Anterior cingulate cortex (tissue), 58 donors: Measurements from ENCODE around the gene EHD2.
"Not testable (repeated sequence)": the region's sequence is repeated elsewhere in the genome, so short reads cannot be mapped to it uniquely, and the experiment has no call there.

ENCODE experiments used
- DNase-seq, 58 donors: peaks; one replicate each; lab custom pipeline; 2025; lab: John Stamatoyannopoulos, UW

EHD2 gene

GRCh38 chr19:47741544-47742140, 28.4 kb downstream of the EHD2 start:
- DNase-seq, result no peak

DNA sequence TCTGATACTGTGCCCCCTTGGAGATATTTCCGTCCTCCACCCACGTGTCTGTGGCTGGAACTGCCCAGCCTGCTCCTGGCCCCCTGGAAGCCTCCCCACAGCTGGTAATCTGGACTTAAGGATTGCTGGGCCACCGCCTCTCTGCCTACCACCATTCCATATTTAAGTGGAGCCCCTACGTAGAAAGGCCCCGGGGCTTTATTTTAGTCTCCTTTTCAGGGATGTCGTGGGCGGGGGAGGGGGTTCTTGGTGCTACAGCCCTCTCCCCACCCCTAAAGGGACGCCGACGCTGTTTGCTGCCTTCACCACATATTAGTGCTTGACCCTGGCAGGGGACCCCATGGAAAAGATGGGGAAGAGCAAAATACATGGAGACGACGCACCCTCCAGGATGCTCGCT, 29.4 kb downstream of the EHD2 start:
- DNase-seq, result no peak

DNA sequence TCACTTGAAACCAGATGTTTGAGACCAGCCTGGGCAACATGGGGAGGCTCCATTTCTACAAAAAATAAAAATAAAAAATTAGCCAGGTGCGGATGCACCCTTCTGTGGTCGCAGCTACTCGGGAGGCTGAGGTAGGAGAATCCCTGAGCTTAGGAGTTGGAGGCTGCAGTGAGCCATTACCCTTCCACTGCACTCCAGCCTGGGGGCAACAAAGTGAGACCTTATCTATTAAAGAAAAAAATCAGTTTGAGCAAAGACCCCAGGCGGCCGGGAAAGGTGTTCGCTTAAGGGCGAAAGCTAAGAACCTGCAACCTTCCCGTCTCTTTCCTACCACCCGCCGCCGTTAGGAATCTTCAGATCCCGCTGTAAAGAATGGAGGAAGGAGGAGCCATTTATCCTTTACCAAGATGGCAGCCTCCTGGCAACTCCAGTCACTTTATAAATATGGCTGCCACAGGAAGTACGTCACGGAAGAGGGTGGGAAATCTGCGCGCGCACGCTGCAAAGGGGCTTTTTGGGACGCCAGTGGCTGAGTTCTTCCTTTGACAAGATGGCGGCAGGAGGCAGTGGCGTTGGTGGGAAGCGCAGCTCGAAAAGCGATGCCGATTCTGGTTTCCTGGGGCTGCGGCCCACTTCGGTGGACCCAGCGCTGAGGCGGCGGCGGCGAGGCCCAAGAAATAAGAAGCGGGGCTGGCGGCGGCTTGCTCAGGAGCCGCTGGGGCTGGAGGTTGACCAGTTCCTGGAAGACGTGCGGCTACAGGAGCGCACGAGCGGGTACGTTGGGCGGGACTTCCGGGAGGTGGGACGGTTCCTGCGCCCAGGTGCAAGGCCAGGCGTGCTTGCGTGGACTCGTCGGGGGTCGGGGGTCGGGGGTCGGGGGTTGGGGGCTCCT, 32.0 kb downstream of the EHD2 start, which contains the start of gene NOP53:
NOP53 (plus strand) TSS at position 537 of the 892 bp plus-strand sequence; CDS start at position 551, 14 bp downstream.
- peak; percentile 73 to 99 (median 94) for DNase-seq

GRCh38 chr19:47746129-47746528, 32.9 kb downstream of the EHD2 start:
- not testable (repeated sequence) for DNase-seq

GRCh38 chr19:47749326-47749725, 36.1 kb downstream of the EHD2 start:
- DNase-seq, result no peak

- DNase-seq, result no peak
These were observed 37.5 kb downstream of the EHD2 start for GRCh38 chr19:47750752-47751151.

- DNase-seq, result no peak
These were observed 39.4 kb downstream of the EHD2 start for GRCh38 chr19:47752440-47753211.

DNA sequence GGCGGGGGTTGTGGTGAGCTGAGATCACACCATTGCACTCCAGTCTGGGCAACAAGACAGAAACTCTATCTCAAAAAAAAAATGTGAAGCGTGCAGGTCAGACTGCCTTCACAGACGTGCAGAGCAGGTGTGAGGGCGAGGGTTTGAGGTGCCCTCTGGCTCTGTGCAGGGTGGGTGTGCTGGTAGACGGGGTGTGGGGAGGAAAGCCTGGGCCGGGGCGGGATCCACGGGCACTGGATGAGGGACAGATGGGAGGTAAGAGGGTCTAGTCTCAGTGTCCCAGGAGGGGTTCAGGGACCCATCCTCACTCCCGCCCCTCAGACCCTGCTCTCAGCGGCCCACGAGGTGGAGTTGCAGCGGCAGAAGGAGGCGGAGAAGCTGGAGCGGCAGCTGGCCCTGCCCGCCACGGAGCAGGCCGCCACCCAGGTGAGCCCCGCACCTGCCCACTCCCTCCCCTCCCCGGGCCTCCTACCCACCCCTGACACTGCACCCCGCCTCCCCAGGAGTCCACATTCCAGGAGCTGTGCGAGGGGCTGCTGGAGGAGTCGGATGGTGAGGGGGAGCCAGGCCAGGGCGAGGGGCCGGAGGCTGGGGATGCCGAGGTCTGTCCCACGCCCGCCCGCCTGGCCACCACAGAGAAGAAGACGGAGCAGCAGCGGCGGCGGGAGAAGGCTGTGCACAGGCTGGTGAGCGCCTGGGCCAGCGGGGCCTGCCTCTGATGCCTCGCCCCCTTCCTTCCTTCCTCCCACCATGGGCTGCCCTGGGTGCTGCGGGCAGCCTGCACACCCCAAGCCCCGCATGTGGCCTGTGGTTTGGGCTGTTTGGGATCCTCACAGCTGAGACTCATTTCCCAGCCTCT, 41.2 kb downstream of the EHD2 start:
- DNase-seq, result no peak

DNA sequence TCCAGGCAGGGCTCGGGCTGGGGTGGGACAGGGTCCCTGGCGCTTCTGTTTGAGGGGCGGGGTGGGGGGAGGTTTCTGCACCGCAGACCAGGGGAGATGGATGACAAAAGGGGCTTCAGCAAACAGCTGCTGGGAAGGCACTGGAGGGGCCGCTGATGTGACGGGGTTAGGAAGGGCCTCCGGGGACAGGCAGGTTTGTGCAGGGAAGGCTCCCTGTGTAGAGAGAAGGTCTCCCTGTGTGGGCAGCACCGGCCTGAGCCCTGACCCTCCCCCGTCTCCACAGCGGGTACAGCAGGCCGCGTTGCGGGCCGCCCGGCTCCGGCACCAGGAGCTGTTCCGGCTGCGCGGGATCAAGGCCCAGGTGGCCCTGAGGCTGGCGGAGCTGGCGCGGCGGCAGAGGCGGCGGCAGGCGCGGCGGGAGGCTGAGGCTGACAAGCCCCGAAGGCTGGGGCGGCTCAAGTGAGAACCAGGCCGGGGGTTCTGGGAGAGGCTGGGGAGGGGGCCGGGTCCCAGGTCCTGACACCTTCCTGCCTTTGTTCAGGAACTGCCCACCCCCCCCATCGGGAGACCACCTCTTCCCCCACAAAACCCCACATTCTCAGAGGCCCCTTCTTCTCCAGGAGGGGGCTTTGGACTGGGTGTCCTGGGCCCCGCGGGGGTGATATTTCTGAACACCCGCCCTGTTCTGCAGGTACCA, 42.0 kb downstream of the EHD2 start:
- no peak for DNase-seq

DNA sequence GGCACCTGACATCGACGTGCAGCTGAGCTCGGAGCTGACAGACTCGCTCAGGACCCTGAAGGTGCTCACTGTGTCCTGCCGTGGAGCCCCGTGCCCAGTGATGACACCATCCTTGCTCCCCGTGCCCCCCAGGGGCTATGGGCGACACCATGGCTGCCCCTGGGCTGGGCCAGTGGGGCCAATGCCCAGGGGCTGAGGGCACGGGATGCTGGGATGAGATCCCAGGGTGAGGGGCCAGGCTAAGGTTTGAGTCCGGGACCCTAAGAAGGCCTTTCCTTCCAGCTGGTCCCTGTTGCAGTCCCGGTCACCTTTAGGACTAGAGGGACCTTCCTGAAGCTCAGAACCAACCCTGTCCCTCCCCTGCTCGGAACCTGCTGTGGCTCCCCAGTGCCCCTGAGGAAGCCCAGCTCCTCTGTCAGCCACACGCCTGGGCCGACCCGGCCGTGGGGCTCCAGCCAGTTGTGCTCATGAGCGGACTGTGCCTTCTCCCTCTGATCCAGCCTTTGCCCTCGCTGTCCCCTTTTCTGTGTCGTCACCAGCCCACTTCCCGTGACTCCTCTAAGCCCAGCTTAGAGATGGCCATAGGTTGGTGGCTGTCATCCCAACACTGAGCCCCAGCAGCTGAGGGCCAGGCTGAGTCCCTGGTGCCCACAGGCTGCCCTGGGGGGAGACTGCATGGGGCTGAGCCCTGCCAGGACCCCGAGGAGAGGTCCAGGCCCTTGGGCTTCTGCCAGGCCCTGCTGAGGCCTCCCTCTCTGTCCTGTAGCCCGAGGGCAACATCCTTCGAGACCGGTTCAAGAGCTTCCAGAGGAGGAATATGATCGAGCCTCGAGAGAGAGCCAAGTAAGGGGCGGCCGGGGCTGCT, 42.8 kb downstream of the EHD2 start:
- DNase-seq, result no peak

DNA sequence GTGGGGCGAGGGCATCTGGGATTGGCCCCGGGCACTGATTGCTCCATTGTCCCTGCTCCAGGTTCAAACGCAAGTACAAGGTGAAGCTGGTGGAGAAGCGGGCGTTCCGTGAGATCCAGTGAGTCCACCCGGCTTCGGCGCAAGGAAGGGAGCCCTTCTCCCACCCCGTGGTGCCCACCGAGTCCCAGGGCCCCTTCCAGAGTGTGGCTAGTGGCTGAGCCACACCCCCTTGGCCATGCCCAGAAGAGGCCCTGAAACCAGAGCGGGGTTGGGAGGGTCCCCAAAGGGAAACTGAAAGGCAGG, 43.4 kb downstream of the EHD2 start:
- DNase-seq, result no peak

DNA sequence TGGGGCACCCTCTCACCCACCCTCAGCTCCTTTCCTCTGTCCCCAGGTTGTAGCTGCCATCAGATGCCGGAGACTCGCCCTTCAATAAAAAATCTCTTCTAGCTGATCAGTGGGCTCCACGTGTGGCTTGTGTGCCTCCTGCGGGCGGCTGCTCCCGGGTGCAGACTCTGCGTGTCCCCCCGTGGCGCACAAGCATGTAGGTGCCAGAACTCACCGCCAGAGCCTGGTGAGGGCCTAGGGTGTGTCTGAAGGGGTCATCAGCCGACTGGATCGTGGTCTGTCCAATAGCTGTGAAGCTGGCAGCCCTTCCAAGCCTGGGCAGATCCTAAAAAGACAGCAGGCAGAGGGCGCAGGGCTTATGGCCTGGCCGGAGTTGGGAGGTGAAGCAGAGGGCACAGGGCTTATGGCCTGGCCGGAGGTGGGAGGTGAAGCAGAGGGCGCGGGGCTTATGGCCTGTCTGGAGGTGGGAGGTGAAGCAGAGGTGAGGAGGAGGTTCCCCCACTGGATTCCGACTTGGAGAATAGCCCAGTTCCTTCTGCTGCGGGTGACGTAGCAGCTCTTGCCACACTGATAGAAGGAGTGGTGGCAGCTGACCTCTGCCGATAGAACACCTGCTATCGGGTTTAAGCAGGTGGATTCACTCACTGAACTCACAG, 43.9 kb downstream of the EHD2 start:
- DNase-seq, result no peak

DNA sequence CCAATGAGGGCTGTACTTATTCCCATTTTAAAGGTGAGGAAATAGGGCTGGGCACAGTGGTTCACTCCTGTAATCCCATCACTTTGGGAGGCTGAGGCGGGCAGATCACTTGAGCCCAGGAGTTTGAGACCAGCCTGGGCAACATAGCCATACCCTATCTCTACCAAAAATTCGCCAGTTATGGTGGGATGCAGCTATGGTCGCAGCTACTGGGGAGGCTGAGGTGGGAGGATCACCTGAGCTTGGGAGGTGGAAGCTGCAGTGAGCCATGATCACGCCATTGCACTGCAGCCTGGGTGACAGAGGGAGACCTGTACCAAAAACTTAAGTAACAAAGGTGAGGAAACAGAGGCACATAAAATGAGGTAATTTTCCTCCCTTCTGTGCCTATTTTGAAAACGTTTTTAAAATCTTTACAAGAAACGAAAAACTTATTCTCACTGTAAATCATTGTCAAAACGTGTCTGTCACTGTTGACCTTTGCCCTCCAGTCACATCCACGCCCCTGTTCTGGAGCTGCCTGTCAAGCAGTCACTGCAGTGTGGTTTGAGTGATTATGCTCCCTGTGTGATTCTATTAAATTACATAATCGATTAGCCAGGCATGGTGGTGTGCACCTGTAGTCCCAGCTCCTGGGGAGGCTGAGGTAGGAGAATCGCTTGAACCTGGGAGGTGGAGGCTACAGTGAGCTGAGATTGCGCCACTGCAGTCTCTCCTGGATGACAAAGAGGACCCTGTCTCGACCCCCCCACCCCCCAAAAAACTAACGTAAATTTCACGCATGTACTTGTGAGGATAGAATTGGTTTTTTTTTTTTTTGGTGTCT, 44.6 kb downstream of the EHD2 start:
- no peak for DNase-seq

DNA sequence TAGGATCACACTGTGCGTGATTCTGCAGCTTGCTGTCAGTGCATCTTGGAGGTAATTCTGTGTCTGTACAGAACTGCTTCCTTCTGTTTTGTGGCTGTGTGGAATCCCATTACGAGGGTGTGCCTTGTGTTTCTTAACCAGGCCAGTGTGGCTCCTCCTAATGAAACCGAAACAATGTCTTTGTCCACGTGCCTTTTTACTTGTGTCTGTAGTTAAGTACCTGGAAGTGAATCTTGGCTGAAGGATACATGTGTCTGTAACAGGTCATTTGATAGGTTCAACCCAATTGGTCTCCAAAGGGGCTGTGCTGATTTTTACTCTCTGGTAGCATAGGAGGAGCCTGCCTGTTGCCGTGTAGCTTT, 45.2 kb downstream of the EHD2 start:
- DNase-seq, result no peak

DNA sequence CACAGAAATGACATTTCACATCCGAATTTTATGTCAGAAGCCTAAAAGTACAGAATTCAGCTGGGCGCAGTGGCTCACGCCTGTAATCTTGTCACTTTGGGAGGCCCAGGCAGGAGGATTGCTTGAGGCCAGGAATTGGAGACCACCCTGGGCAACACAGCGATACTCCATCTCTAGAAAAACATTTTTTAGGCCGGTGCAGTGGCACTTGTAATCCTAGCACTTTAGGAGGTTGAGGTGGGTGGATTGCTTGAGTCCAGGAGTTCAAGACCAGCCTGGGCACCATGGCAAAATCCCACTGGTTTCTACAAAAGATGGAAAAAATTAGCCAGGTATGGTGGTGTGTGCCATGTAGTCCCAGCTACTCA, 47.4 kb downstream of the EHD2 start:
- no peak for DNase-seq

GRCh38 chr19:47761566-47761965, 48.3 kb downstream of the EHD2 start:
- DNase-seq, result no peak

- no peak for DNase-seq
These were observed 48.9 kb downstream of the EHD2 start for GRCh38 chr19:47762151-47762550.
